Measurements from ENCODE around the gene PPP1R3E.
"Not testable (repeated sequence)": the region's sequence is repeated elsewhere in the genome, so short reads cannot be mapped to it uniquely, and the experiment has no call there.

PPP1R3E gene, protein sequence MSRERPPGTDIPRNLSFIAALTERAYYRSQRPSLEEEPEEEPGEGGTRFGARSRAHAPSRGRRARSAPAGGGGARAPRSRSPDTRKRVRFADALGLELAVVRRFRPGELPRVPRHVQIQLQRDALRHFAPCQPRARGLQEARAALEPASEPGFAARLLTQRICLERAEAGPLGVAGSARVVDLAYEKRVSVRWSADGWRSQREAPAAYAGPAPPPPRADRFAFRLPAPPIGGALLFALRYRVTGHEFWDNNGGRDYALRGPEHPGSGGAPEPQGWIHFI

DNA sequence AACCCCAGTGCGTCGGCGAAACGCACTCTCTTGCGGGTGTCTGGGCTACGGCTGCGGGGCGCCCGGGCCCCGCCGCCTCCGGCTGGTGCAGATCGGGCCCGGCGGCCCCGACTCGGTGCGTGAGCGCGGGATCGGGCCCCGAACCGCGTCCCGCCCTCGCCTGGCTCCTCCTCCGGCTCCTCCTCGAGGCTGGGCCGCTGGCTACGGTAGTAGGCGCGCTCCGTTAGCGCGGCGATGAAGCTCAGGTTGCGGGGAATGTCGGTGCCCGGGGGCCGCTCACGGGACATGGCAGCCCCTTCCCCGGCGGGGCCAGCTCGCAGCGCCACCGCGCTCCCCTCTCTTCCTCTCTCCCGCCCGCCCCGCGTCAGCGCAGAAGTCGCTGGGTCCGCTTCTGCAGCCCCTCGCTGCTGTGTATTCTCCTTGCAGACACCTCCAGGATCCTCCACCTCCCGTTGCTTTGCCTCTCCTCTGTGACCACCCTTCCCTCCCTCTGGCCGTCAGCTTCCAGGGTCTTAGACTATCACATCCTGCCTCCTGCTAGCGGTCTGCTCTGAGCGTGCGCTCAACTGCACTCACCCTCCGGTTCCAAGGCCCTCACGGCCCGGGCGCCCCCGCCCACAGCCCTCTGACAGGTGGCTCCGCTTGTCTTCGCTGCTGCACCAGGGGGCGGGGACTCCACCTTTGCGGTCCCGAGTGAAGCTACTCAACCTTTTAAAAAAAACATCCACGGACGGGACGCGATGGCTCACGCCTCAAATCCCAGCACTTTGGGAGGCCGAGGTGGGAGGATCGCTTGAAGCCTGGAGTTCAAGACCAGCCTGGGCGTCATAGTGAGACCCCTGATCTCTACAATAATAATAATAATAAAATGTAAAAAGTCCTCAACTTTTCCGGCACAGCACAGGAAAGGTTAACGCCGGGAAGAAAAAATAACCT lies at the start of gene PPP1R3E:
Gene PPP1R3E, minus strand, starts transcription at position 570 of the 936 bp plus-strand sequence. Its CDS starts 283 bp downstream, at position 287.
- FAIRE-seq: no peak
- peak; percentile 9 for DNase-seq (ENCODE audit: low spot score)

DNA sequence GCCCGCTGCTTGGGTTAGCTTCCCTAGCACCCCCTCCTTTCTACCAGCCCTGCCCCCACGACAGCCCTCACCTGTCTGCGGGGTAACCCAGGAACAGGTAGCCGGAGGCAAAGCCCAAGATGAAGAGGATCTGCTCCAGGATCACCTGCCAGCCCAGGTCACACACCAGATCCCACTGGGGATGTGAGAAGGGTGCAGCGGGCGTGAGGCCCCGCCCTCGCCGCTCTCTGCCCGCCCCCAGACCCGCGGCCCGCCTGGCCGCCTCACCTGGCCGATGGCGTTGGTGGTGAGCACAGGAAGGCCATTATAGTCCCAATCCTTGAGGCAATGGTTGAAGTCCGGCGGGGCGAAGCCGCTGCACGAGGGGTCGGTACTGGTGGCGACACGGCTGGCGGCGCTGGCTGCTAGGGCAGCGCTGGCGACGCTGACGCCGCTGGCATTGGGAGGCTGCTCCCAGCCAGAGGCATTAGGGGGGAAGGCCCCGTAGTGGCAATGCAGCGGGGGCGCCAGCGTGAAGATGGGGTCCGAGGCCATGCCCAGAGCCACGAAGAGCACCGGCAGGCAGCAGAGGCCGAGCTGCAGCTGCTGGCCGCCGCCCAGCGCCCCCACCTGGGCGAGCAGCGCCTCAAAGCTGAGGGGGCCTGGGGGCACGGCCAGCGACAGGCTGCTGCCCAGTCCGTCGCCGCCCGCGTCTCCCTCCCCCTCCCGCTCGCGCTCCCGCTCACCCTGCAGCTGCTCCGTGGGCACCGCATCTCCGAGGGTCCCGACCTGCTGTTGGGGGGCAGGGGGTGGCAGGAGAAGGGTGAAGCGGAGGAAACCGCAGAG lies 49.2 kb upstream of the PPP1R3E start:
- FAIRE-seq: no peak
- no peak for DNase-seq (ENCODE audit: low spot score)

DNA sequence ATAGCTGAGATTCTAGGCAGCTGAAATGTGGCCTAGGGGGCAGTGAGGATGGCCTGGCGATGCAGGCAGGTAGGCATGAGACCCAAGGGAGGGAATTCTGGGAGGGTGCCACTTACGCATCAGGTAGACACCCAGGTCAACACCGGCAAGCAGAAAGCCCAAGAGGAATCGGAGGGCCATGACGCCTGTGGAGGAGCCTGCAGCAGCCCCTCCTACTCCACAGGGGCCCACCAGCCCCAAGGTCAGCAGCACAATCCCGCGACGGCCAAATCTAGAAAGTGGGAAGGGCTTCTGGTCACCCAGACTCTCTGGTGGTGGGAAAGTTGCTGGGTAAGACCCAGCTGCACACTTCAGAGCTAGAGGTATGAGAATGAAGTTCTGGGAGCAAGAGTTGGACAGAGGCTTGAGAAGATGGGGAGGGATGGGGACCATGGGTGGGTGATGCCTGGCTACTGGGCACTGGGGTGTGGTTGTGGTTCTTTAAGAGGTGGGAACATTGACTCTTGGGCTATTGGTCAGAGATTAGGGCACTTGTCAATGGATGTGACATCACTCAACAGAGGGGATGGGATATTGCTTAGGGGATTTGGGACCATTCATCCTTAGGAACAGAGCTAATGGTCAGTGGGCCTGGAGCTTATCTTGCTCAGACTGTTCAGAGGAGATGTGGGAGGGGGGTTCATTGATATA lies 46.6 kb upstream of the PPP1R3E start:
- FAIRE-seq: no peak
- DNase-seq (ENCODE audit: low spot score): no peak

DNA sequence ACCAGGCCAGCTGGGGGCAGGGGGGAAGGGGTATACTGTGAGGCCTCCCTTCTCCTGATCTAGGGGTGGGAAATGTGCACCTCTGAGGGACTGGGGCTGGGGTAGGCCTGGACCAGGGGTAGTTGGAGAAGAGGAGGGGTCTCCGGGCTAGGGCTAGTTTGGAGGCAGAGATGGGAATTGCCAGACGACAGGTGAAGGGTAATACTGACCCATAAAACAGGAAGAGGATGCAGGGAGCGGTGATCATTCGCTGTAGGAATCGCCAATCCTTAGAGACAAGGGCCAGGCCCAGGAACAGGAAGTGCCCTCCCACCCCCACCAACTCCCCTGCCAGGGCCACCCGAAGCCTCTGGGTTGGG lies 45.6 kb upstream of the PPP1R3E start:
- DNase-seq (ENCODE audit: low spot score): no peak

DNA sequence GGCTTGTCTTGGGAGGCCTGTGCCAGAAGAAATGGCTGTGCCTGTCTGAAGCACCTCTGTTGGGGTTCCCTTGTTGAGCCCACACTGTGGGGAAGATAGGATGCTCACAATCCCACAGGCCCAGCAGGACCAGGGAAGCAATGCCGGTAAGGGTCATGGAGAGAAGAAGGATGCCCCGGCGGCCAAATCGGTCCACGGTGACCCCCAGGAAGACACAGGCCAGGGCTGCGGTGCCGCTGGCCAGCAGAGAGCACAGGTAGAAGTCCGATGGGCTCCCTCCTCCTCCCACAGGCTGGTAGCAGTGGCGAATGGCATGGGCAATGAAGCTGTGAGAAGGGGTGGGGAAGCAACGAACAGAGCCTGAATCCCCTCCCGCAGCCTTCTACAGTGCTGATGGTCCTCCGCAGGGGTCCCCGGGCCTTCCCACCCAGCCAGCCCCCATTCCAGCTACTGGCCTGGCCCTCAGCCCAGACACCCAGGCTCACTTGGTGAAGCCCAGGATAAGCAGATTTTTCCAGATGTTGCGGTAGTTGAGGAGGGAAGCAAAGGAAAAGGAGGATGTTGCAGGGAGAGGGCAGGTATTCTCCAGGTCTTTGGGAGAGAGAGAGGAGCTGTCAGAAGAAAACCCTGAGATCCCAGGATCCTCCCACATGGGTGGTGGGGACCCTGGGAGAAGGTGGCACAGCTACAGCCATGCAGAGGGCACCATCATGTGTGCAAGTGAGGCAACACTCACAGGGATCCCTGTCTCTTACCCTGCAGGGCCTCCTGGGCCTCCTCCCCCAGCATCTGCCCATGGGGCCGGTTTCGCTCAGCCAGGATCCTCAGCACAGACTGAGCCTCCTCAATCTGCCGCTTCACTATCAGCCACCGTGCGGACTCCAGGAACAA lies 45.0 kb upstream of the PPP1R3E start:
- DNase-seq (ENCODE audit: low spot score) (no peak), FAIRE-seq (no peak)

More for the DNA sequence above, 45.6 kb upstream of the PPP1R3E start:
- no peak for FAIRE-seq

DNA sequence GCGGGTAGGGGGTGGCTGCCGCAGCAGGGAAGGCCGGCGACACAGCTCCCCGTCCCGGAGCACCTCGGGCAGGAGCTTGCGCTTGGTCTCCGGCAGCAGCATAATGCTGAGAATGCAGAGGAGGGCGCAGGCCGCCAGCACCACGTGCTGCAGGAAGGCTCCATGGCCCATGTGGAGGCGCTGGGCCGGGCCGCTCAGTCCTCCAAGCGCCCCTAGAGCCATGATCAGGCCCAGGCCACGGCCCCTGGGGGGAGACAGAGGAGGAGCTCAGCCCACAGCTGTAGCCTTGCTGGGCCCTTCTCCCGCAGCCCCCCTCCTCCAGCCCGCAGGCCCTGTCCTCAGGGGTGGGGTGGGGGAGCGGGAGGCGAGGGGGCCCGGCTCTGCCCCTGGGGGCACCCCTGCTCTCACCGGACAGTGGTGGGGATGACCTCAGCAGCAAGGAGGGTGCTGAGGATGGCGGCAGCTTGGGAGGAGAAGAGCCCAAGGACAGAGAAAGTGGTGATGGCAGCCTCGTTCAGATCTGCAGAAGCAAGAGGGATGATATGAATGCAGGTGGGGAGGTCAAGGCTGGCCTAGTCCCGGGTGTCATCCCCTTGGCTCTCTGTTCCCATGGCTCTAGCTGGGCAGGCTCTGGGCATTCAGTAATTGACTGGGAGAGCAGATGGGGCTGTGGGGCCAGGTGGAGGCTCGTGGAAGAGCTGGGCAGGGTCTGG lies 44.2 kb upstream of the PPP1R3E start:
- FAIRE-seq (no peak), DNase-seq (ENCODE audit: low spot score) (no peak)

DNA sequence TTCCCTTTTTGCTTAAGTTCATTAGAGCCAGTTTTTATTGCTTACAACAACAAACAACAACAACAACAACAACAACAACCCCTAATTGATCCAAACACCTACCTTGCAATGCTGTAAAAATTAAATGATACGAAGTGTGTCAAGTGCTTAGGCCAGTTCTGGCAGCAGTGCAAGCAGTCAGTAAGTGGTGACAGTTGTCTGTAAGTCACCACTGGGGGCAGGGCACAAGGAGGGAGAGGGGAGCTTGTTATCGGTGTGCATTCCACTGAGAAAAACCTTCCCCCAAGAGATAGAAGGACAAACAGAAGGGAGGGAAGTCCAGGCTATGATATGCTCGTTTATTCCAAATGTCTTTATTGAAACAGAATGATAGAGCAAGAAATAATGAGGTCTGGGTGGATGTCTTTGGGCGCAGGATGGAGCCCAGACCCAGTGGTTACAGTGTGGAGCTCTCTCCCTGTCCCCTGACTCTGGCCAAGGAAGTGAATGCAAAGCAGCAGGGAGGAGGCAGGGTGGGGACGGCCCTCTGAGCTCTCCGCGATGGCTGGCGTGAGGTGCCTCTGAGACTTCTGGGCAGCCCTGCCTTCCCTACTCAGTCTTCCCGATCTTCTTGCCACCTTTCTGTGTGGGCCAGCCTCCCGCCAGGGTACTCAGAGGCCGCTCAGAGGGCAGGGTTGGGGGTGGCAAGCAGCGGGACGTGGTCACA lies 43.5 kb upstream of the PPP1R3E start:
- DNase-seq (ENCODE audit: low spot score): no peak
- FAIRE-seq: no peak

DNA sequence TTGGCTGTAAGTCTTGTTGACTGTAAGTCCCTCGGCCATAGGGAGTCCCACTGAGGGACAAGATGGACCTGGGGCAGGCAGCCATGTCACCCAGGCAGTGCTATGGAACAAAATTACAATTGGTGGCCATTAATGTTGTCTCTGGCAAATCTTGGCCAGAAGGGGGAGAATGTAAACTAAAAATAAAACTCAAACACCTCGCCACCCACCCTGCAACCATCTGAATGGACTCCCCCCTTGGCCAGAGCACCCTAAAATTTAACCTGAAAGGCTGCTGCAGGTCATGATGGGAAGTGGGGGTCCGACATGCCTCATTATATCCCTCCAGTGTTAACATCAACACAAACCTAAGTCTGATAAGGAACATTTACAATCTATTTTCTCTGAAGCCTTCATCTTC lies 41.8 kb upstream of the PPP1R3E start:
- no peak for DNase-seq (ENCODE audit: low spot score)
- FAIRE-seq: no peak

DNA sequence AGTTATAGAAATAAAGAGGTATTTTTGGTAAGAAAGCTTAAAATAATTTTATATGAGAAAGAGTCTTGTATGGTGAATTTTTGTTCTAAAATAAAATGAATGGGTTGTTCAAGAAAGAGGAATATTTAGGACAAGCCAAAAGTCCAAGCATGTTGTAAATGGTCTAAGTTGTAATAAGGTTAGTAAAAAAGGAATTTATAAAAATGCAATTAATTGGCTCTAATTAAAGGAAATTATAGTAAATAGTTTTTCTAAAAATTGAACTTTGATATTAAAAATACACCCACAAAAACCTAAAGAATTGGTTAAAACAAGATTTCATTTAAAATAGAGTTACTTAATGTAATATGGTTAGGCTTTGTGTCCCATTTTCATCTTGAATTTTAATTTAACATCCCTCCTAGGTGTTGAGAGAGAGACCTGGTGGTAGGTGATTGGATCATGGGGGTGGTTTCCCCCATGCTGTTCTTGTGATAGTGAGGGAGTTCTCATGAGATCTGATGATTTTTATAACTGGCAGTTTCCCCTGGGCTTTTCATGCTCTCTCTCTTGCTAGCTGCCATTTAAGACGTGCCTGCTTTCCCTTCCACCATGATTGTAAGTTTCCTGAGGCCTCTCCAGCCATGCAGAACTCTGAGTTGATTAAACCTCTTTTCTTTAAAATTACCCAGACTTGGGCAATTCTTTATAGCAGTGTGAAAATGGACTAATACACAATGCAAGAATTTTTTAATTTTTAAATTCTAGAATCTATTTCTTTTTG lies 37.0 kb upstream of the PPP1R3E start:
- DNase-seq (ENCODE audit: low spot score): no peak
- no peak for FAIRE-seq

DNA sequence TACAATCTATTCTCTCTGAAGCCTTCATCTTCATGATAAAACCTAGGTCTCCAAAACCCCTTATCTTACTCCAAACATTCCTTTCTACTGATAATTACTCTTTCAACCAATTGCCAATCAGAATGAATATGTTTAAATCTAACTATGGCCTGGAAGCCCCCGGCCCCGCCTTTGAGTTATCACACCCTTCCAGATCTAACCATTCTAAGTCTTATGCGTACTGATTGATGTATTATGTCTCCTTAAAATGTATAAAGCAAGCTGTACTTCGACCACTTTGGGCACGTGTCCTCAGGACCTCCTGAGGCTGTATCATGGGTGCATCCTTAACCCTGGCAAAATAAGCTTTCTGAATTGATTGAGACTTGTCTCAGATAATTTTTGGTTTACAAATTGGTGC lies 33.0 kb upstream of the PPP1R3E start:
- FAIRE-seq (no peak), DNase-seq (ENCODE audit: low spot score) (no peak)

DNA sequence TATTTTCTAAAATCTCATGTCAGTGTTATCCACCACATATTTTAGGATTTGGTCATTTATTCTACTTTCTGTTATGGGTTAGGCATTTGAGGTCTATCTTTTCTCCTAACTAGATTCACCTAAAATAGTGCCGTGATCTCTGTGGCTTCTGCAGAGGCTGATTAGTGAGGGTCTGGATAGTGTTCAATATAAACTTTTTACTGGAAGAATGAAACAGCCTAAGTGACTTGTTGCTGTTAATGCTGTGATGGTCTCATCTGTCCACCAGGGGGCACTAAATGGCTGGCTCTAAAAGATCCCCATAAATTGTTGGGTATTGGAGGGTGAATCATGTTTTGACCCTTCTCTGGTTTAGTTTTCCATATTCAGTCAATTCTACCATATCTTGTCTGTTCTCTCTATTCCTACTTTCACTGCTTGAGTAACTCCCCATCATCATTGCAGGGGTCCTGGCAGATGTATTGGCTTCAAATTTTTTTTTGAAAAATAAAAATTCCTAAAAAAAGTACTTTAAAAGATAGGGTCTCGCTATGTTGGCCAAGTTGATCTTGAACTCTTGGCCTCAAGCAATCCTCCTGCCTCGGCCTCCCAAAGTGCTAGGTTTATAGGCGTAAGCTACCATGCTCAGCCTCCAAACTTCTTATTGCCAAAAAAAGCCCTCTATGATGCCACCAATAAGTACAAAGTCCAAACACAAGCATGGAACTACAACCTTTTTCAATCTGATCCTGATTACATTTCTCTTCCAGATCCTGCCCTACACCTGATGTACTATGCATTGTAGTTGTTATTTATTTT lies 25.5 kb upstream of the PPP1R3E start:
- DNase-seq (ENCODE audit: low spot score): peak; percentile 24
- FAIRE-seq: no peak

DNA sequence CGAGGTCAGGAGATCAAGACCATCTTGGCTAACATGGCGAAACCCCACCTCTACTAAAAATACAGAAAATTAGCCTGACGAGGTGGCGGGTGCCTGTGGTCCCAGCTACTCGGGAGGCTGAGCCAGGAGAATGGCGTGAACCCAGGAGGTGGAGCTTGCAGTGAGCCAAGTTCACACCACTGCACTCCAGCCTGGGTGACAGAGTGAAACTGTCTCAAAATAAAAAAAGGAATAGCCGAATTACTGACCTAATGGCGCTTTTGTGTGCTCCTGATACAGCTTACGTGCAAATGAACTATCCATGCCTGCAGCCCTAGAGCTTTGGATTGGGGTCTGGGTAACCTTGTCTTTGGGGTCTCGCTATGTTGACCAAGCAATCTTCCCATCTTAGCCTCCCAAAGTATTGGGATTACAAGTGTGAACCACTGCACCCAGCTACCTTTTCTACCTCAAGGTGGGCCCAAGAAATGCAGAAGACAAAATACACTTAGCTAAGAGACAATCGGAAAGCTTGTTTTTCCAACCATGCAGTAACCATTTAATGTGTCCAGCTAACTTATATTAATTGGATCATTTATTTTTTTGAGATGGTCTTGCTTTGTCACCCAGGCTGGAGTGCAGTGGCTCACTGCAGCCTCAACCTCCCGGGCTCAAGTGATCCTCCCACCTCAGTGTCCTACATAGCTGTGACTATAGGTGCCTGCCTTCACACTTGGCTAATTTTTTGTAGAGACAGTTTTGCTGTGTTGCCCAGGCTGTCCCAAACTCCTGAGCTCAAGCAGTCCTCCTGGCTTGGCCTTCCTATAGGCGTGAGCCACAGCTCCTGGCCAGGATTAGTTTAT lies 24.1 kb upstream of the PPP1R3E start:
- no peak for DNase-seq (ENCODE audit: low spot score)
- FAIRE-seq: no peak

DNA sequence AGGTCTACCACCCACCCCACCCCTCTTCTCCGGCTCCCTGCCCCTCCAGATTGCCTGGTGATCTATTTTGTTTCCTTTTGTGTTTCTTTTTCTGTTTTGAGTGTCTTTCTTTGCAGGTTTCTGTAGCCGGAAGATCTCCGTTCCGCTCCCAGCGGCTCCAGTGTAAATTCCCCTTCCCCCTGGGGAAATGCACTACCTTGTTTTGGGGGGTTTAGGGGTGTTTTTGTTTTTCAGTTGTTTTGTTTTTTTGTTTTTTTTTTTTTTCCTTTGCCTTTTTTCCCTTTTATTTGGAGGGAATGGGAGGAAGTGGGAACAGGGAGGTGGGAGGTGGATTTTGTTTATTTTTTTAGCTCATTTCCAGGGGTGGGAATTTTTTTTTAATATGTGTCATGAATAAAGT lies 23.1 kb upstream of the PPP1R3E start:
- FAIRE-seq; DNase-seq (ENCODE audit: low spot score): not testable (repeated sequence)

DNA sequence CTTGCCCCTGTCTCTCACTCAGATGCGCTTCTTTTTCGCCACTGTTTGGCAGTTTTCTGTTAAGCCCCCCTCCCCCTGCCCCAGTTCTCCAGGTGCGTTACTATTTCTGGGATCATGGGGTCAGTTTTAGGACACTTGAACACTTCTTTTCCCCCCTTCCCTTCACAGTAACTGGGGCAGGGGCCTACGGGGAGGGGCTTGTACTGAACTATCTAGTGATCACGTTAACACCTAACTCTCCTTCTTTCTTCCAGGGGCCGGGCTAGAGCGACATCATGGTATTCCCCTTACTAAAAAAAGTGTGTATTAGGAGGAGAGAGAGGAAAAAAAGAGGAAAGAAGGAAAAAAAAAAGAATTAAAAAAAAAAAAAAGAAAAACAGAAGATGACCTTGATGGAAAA lies 22.3 kb upstream of the PPP1R3E start:
- FAIRE-seq (no peak), DNase-seq (ENCODE audit: low spot score) (no peak)

DNA sequence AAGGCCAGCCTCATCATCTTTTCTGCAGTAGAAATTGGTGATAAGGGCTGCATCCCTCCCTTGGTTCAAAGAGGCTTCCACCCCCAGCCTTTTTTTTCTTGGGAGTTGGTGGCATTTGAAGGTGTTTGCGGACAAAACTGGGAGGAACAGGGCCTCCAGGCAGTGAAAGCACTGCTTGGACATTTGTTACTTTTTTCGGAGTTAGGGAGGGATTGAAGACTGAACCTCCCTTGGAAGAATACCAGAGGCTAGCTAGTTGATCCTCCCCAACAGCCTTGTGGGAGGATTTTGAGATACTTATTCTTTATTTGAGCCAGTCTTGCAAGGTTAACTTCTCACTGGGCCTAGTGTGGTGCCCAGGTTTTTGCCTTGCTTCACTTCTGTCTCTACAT lies 21.8 kb upstream of the PPP1R3E start:
- no peak for DNase-seq (ENCODE audit: low spot score)
- no peak for FAIRE-seq

DNA sequence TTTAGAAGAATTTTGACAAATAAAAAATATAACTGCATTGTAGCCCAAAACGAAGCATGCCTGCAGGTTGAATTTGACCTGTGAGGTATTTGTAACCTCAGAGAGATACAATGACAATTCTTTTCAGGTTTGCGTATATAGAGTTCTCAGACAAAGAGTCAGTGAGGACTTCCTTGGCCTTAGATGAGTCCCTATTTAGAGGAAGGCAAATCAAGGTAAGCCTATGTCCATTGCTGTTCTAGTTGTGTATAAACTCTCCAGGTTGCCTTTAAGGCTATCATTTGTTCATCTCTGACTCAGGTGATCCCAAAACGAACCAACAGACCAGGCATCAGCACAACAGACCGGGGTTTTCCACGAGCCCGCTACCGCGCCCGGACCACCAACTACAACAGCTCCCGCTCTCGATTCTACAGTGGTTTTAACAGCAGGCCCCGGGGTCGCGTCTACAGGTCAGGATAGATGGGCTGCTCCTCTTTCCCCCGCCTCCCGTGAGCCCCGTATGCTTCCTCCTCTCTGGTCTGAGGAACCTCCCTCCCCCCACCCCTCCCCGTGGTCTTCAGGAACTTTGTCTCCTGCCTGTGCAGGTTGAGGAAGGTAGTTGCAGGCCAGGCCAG lies 21.3 kb upstream of the PPP1R3E start:
- DNase-seq (ENCODE audit: low spot score): no peak
- FAIRE-seq: no peak
